HEK293T (cell line): ENCODE data around the gene AVPR2.

ENCODE experiments used
- ARNT ChIP-seq: fragments of 450-650 bp; IDR thresholded peaks from 2 replicates; pipeline ENCODE4 v1.6.1; 2017; ENCODE audit warnings: mild to moderate bottlenecking
- BHLHE40 ChIP-seq: fragments of 450-650 bp; IDR thresholded peaks from 2 replicates; pipeline ENCODE4 v1.6.1; 2016; ENCODE audit warnings: mild to moderate bottlenecking, moderate library complexity, borderline replicate concordance
- ELF4 ChIP-seq: fragments of 450-650 bp; IDR thresholded peaks from 2 replicates; pipeline ENCODE4 v1.6.1; 2017; ENCODE audit warnings: antibody characterized with exemption
- FOXA1 ChIP-seq: fragments of 450-650 bp; IDR thresholded peaks from 2 replicates; pipeline ENCODE4 v1.6.1; 2016; ENCODE audit warnings: mild to moderate bottlenecking
- FOXK2 ChIP-seq: fragments of 450-650 bp; IDR thresholded peaks from 2 replicates; pipeline ENCODE4 v1.6.1; 2016; ENCODE audit warnings: mild to moderate bottlenecking
- FOXM1 ChIP-seq: fragments of 450-650 bp; IDR thresholded peaks from 2 replicates; pipeline ENCODE4 v1.6.1; 2017; ENCODE audit warnings: mild to moderate bottlenecking, borderline replicate concordance
- L3MBTL2 ChIP-seq: fragments of 450-650 bp; conservative IDR thresholded peaks from 2 replicates; pipeline ENCODE4 v1.6.1; 2016; ENCODE audit warnings: mild to moderate bottlenecking
- LEF1 ChIP-seq: fragments of 450-650 bp; IDR thresholded peaks from 2 replicates; pipeline ENCODE4 v1.6.1; 2017; ENCODE audit warnings: mild to moderate bottlenecking, borderline replicate concordance
- NFRKB ChIP-seq: fragments of 450-650 bp; IDR thresholded peaks from 2 replicates; pipeline ENCODE4 v1.6.1; 2016; ENCODE audit warnings: mild to moderate bottlenecking, moderate library complexity
- SP1 ChIP-seq: fragments of 450-650 bp; IDR thresholded peaks from 2 replicates; pipeline ENCODE4 v1.6.1; 2017
- TARDBP ChIP-seq: fragments of 450-650 bp; IDR thresholded peaks from 2 replicates; pipeline ENCODE4 v1.6.1; 2016
- ZNF384 ChIP-seq: fragments of 450-650 bp; IDR thresholded peaks from 2 replicates; pipeline ENCODE4 v1.6.1; 2016
- TF ChIP-seq, protein P1 (sequence below): fragments of 450-650 bp; IDR thresholded peaks from 2 replicates; pipeline ENCODE4 v1.6.1; 2016

DNA sequence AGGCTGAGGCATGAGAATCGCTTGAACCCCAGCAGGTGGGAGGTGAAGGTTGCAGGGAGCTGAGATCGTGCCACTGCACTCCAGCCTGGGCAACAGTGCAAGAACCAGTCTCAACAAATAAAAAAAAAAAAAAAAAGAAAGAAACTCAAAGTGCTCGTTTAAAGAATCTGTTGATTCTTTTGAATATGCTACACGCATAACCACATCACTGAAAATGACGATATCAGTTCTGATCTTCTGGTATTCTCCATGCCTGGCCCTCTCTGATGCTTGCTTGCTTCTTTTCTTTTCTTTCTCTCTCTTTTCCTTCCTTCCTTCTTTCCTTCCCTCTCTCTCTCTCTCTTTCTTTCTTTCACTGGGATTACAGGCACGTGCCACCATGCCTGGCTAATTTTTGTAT lies 7.3 kb downstream of the AVPR2 start:
- TF ChIP-seq FOXM1 (no peak), FOXK2 (no peak), FOXA1 (no peak), ARNT (no peak), L3MBTL2 (no peak), NFRKB (no peak), LEF1 (no peak), ZNF384 (no peak), SP1 (no peak), TARDBP (no peak), ELF4 (no peak), BHLHE40 (no peak)
- TF ChIP-seq, protein P1, sequence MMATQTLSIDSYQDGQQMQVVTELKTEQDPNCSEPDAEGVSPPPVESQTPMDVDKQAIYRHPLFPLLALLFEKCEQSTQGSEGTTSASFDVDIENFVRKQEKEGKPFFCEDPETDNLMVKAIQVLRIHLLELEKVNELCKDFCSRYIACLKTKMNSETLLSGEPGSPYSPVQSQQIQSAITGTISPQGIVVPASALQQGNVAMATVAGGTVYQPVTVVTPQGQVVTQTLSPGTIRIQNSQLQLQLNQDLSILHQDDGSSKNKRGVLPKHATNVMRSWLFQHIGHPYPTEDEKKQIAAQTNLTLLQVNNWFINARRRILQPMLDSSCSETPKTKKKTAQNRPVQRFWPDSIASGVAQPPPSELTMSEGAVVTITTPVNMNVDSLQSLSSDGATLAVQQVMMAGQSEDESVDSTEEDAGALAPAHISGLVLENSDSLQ, result no peak
